ENCODE measurements around the gene RTF2. TPM values are rescaled to one million over a fixed set of nuclear protein-coding genes. Genes with fewer than 3 reads are reported as not detected.

Gene RTF2
- total RNA-seq, 1 experiment from 2014 or later, result 89.2 TPM

- Histone ChIP-seq H3K27me3 (ENCODE audit: control insufficient read depth, insufficient read depth, low read length) (no peaks in the 10 kb centered on the region), H3K4me1 (ENCODE audit: control insufficient read depth, insufficient read depth, low read length) (no peaks in the 10 kb centered on the region), H3K4me3 (ENCODE audit: low read depth in 2 of 2, low read length in 2 of 2) (no peak overlapping the region), H3K27ac (ENCODE audit: low read length) (no peak overlapping the region), H3K9me3 (ENCODE audit: control insufficient read depth, insufficient read depth, low read depth, low read length) (no peaks in the 10 kb centered on the region), H3K36me3 (ENCODE audit: control insufficient read depth, insufficient read depth, low read length) (0 out of 2 replicates have a peak, but pooled peaks cover 2% of the 10 kb centered on the region)
- DNase-seq (ENCODE audit: low read depth, low spot score) (no peak), ATAC-seq (no peak)
- CTCF ChIA-PET, result interaction anchor here (0.5 kb wide), 1 partner anchor 53 kb away, joined by 3 read pairs; no protein-coding TSS in a partner anchor
- TF ChIP-seq REST (IDR thresholded peaks at IDR 0.05; ENCODE audit: insufficient read depth in 1 of 2, low read depth in 2 of 2, low read length in 1 of 2), result no peak
- no peak for TF ChIP-seq POLR2AphosphoS5 (IDR thresholded peaks at IDR 0.05; ENCODE audit: low read depth, low read length)
- TF ChIP-seq CTCF (IDR thresholded peaks at IDR 0.05), result no peak
- no peak for TF ChIP-seq SIN3A (IDR thresholded peaks at IDR 0.05; ENCODE audit: borderline replicate concordance, insufficient read depth, low read depth, low read length)
- no peak for TF ChIP-seq TCF7L2 (IDR thresholded peaks at IDR 0.05; ENCODE audit: low read depth, low read length)
- POLR2A ChIA-PET, result no interaction called here
- intact Hi-C loops (cut with micrococcal nuclease; ENCODE audit: unreplicated experiment) (no loop called here), in situ Hi-C loops (cut with HindIII; ENCODE audit: low pct_unique_long_range_greater_than_20kb, low sequenced_read_pairs) (no loop called here)
- BruUV-seq (replicated peaks), result no TSS peak
These were observed 18.8 kb downstream of the RTF2 start for GRCh38 chr20:56487216-56487615.

GRCh38 chr20:56488566-56488965 is 20.1 kb downstream of the RTF2 start:
- ATAC-seq (no peak), DNase-seq (ENCODE audit: low read depth, low spot score) (no peak)
- Histone ChIP-seq H3K4me3 (ENCODE audit: low read depth in 2 of 2, low read length in 2 of 2) (no peak overlapping the region), H3K9me3 (ENCODE audit: control insufficient read depth, insufficient read depth, low read depth, low read length) (no peaks in the 10 kb centered on the region), H3K27ac (ENCODE audit: low read length) (no peak overlapping the region), H3K27me3 (ENCODE audit: control insufficient read depth, insufficient read depth, low read length) (no peaks in the 10 kb centered on the region), H3K36me3 (ENCODE audit: control insufficient read depth, insufficient read depth, low read length) (0 out of 2 replicates have a peak, but pooled peaks cover 2% of the 10 kb centered on the region), H3K4me1 (ENCODE audit: control insufficient read depth, insufficient read depth, low read length) (no peaks in the 10 kb centered on the region)
- no peak for TF ChIP-seq TCF7L2 (IDR thresholded peaks at IDR 0.05; ENCODE audit: low read depth, low read length)
- in situ Hi-C loops (cut with HindIII; ENCODE audit: low pct_unique_long_range_greater_than_20kb, low sequenced_read_pairs), result no loop called here
- CTCF ChIA-PET, result no interaction called here
- BruUV-seq (replicated peaks), result no TSS peak
- POLR2A ChIA-PET, result interaction anchor here (0.6 kb wide), 1 partner anchor 130 kb away, joined by 14 read pairs; the partner anchor contains the start of gene FAM210B
- intact Hi-C loops (cut with micrococcal nuclease; ENCODE audit: unreplicated experiment), result no loop called here

- in situ Hi-C loops (cut with HindIII; ENCODE audit: low pct_unique_long_range_greater_than_20kb, low sequenced_read_pairs) (no loop called here), intact Hi-C loops (cut with micrococcal nuclease; ENCODE audit: unreplicated experiment) (no loop called here)
- ATAC-seq (no peak), DNase-seq (ENCODE audit: low read depth, low spot score) (no peak)
- POLR2A ChIA-PET, result no interaction called here
- H3K36me3 ChIP-seq (ENCODE audit: control insufficient read depth, insufficient read depth, low read length), result peaks cover 2% of the 10 kb centered on the region; the same call in 1 of the 2 replicates
- H3K27me3 ChIP-seq (ENCODE audit: control insufficient read depth, insufficient read depth, low read length), result no peaks in the 10 kb centered on the region
- H3K4me3 ChIP-seq (ENCODE audit: low read depth in 2 of 2, low read length in 2 of 2), result no peak overlapping the region
- no peak overlapping the region for H3K27ac ChIP-seq (ENCODE audit: low read length)
- H3K9me3 ChIP-seq (ENCODE audit: control insufficient read depth, insufficient read depth, low read depth, low read length), result no peaks in the 10 kb centered on the region
- BruUV-seq (replicated peaks), result no TSS peak
- TF ChIP-seq TCF7L2 (IDR thresholded peaks at IDR 0.05; ENCODE audit: low read depth, low read length) (no peak), POLR2AphosphoS5 (IDR thresholded peaks at IDR 0.05; ENCODE audit: low read depth, low read length) (no peak), REST (IDR thresholded peaks at IDR 0.05; ENCODE audit: insufficient read depth in 1 of 2, low read depth in 2 of 2, low read length in 1 of 2) (no peak), CTCF (IDR thresholded peaks at IDR 0.05) (no peak), SIN3A (IDR thresholded peaks at IDR 0.05; ENCODE audit: borderline replicate concordance, insufficient read depth, low read depth, low read length) (no peak)
- CTCF ChIA-PET, result no interaction called here
- no peaks in the 10 kb centered on the region for H3K4me1 ChIP-seq (ENCODE audit: control insufficient read depth, insufficient read depth, low read length)
These were observed 32.7 kb downstream of the RTF2 start for GRCh38 chr20:56501116-56501515.
